ENCODE results near the gene SEMA4A.
"Not testable (repeated sequence)": the region's sequence is repeated elsewhere in the genome, so short reads cannot be mapped to it uniquely, and the experiment has no call there.

The SEMA4A gene

GRCh38 chr1:156165083-156165482, 11.7 kb downstream of the SEMA4A start:
- H3K4me3 ChIP-seq (ENCODE audit: low read depth, low read length) = no peak overlapping the region
- DNase-seq (ENCODE audit: low read depth) = no peak
- TF ChIP-seq CTCF (IDR thresholded peaks at IDR 0.05; ENCODE audit: insufficient read depth, low read depth, low read length, missing control alignments) = no peak

- no peak for TF ChIP-seq CTCF (IDR thresholded peaks at IDR 0.05; ENCODE audit: insufficient read depth, low read depth, low read length, missing control alignments)
- DNase-seq (ENCODE audit: low read depth) = no peak
Observed at GRCh38 chr1:156167536-156167935, 14.2 kb downstream of the SEMA4A start.

GRCh38 chr1:156172696-156173470, 19.5 kb downstream of the SEMA4A start:
- TF ChIP-seq CTCF (IDR thresholded peaks at IDR 0.05; ENCODE audit: insufficient read depth, low read depth, low read length, missing control alignments) = no peak
- H3K4me3 ChIP-seq (ENCODE audit: low read depth, low read length) = no peak overlapping the region
- no peak for DNase-seq (ENCODE audit: low read depth)

More at GRCh38 chr1:156167536-156167935, 14.2 kb downstream of the SEMA4A start:
- H3K4me3 ChIP-seq (ENCODE audit: low read depth, low read length) = no peak overlapping the region

- no peak for DNase-seq (ENCODE audit: low read depth)
- TF ChIP-seq CTCF (IDR thresholded peaks at IDR 0.05; ENCODE audit: insufficient read depth, low read depth, low read length, missing control alignments) = no peak
- no peak overlapping the region for H3K4me3 ChIP-seq (ENCODE audit: low read depth, low read length)
Observed at GRCh38 chr1:156176610-156177210, 23.3 kb downstream of the SEMA4A start.

GRCh38 chr1:156177919-156178654, 24.7 kb downstream of the SEMA4A start:
- TF ChIP-seq CTCF (IDR thresholded peaks at IDR 0.05; ENCODE audit: insufficient read depth, low read depth, low read length, missing control alignments) = no peak
- no peak overlapping the region for H3K4me3 ChIP-seq (ENCODE audit: low read depth, low read length)
- no peak for DNase-seq (ENCODE audit: low read depth)

- H3K4me3 ChIP-seq (ENCODE audit: low read depth, low read length) = no peak overlapping the region
- TF ChIP-seq CTCF (IDR thresholded peaks at IDR 0.05; ENCODE audit: insufficient read depth, low read depth, low read length, missing control alignments) = no peak
- DNase-seq (ENCODE audit: low read depth) = no peak
Observed at GRCh38 chr1:156180471-156180870, 27.1 kb downstream of the SEMA4A start.

- DNase-seq (ENCODE audit: low read depth); H3K4me3 ChIP-seq (ENCODE audit: low read depth, low read length): not testable (repeated sequence)
Observed at GRCh38 chr1:156181391-156181924, 28.1 kb downstream of the SEMA4A start.

- not testable (repeated sequence) for DNase-seq (ENCODE audit: low read depth); H3K4me3 ChIP-seq (ENCODE audit: low read depth, low read length)
Observed at GRCh38 chr1:156182010-156182779, 28.8 kb downstream of the SEMA4A start.

- not testable (repeated sequence) for H3K4me3 ChIP-seq (ENCODE audit: low read depth, low read length); DNase-seq (ENCODE audit: low read depth)
Observed at GRCh38 chr1:156186347-156187177, 33.2 kb downstream of the SEMA4A start.

All from GM12865 (cell line).